NK-92 (cell line): ENCODE measurements around the gene PCDHB7.
"Not testable (repeated sequence)": the region's sequence is repeated elsewhere in the genome, so short reads cannot be mapped to it uniquely, and the experiment has no call there.

Experiments
- DNase-seq: peaks from one replicate; lab custom pipeline; 2025; ENCODE audit not compliant: unreplicated experiment; lab: John Stamatoyannopoulos, UW

Gene PCDHB7

DNA sequence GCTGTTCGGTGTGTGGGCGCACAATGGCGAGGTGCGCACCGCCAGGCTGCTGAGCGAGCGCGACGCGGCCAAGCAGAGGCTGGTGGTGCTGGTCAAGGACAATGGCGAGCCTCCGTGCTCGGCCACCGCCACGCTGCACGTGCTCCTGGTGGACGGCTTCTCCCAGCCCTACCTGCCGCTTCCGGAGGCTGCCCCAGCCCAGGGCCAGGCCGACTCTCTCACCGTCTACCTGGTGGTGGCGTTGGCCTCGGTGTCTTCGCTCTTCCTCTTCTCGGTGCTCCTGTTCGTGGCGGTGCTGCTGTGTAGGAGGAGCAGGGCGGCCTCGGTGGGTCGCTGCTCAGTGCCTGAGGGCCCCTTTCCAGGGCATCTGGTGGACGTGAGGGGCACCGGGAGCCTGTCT, 7.4 kb downstream of the PCDHB7 start:
- not testable (repeated sequence) for DNase-seq

DNA sequence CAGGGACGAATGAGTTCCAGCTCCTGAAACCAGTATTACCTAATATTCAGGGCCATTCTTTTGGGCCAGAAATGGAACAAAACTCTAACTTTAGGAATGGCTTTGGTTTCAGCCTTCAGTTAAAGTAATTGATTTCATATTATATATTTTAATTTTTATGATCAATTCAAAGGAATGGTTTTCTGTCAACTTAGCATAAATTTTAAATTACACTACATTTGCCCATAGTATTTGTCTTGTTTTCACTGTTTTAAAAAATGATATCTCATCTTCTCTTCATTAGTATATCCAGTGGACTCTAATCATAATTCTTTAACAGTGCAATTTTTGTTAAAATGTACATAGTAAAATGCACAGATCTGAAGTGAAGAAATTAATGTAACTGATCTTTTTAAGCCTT, 7.9 kb downstream of the PCDHB7 start:
- no peak for DNase-seq

DNA sequence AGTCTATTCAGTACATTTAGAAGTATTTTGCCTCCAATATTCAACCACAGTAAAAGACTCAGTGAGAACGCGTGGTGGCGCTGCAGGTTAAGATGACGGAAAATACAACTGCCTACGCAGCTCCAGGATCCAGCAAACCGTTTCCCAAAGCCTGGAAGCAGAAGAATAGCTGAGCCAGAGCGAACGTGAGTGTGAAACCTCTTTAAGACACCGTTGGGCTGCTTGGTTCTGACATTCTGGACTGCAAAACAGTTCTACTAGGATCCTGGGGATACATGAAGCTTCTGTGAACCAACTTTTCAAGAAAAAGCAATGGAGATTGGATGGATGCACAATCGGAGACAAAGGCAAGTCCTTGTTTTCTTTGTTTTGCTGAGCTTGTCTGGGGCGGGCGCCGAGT, 9.8 kb downstream of the PCDHB7 start, which contains the start of gene PCDHB16:
TSS of gene PCDHB16 (plus strand) at position 140 of the 400 bp plus-strand sequence. CDS start at position 313, 173 bp downstream.
- DNase-seq: no peak

DNA sequence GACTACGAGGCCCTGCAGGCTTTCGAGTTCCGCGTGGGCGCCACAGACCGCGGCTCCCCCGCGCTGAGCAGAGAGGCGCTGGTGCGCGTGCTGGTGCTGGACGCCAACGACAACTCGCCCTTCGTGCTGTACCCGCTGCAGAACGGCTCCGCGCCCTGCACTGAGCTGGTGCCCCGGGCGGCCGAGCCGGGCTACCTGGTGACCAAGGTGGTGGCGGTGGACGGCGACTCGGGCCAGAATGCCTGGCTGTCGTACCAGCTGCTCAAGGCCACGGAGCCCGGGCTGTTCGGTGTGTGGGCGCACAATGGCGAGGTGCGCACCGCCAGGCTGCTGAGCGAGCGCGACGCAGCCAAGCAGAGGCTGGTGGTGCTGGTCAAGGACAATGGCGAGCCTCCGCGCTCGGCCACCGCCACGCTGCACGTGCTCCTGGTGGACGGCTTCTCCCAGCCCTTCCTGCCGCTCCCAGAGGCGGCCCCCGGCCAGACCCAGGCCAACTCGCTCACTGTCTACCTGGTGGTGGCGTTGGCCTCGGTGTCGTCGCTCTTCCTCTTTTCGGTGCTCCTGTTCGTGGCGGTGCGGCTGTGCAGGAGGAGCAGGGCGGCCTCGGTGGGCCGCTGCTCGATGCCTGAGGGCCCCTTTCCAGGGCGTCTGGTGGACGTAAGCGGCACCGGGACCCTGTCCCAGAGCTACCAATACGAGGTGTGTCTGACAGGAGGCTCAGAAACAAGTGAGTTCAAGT, 11.8 kb downstream of the PCDHB7 start:
- DNase-seq: not testable (repeated sequence)

DNA sequence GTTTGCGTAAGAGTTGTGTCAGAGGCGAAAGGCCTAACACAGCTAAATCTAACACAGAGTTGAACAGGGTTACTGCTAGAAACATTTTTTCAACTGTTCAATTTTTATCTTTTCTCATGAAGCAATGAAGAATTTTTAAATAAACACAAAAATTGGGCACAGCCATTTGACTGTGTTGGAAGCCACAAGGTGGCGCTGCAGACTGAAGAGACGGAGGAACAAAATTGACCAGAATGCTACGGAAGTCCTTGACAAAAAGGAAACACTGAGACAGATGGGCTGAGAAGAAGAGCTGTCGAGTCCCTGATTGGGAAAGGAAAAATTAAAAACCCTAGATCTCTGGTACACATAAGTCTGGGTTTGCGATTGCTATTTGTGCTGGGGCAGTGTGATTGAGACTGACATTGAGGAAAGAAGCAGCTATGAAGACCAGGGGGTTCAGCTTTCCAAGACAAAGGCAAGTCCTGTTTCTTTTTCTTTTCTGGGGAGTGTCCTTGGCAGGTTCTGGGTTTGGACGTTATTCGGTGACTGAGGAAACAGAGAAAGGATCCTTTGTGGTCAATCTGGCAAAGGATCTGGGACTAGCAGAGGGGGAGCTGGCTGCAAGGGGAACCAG, 14.6 kb downstream of the PCDHB7 start, which contains the start of gene PCDHB9:
TSS of gene PCDHB9 (plus strand) at position 265 of the 616 bp plus-strand sequence. CDS start at position 423, 158 bp downstream.
- no peak for DNase-seq

DNA sequence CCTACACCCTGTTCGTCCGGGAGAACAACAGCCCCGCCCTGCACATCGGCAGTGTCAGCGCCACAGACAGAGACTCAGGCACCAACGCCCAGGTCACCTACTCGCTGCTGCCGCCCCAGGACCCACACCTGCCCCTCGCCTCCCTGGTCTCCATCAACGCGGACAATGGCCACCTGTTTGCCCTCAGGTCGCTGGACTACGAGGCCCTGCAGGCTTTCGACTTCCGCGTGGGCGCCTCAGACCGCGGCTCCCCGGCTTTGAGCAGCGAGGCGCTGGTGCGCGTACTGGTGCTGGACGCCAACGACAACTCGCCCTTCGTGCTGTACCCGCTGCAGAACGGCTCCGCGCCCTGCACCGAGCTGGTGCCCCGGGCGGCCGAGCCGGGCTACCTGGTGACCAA, 16.2 kb downstream of the PCDHB7 start:
- DNase-seq: not testable (repeated sequence)

DNA sequence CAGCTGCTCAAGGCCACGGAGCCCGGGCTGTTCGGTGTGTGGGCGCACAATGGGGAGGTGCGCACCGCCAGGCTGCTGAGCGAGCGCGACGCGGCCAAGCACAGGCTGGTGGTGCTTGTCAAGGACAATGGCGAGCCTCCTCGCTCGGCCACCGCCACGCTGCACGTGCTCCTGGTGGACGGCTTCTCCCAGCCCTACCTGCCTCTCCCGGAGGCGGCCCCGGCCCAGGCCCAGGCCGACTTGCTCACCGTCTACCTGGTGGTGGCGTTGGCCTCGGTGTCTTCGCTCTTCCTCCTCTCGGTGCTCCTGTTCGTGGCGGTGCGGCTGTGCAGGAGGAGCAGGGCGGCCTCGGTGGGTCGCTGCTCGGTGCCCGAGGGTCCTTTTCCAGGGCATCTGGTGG, 16.7 kb downstream of the PCDHB7 start:
- DNase-seq: not testable (repeated sequence)

DNA sequence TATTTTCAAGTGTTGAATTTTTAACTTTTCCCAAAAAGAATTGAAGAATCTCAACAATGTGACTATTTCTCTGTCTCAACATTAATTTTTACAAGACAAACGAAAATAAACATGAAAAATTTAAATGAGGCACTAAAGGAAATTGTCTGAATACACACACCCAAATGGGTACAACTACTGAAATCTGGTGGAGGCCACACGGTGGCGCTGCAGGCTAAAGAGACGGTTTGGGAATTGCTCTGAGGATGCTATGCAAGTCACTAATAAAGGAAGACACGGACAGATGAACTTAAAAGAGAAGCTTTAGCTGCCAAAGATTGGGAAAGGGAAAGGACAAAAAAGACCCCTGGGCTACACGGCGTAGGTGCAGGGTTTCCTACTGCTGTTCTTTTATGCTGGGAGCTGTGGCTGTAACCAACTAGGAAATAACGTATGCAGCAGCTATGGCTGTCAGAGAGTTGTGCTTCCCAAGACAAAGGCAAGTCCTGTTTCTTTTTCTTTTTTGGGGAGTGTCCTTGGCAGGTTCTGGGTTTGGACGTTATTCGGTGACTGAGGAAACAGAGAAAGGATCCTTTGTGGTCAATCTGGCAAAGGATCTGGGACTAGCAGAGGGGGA, 19.8 kb downstream of the PCDHB7 start, which contains the start of gene PCDHB10:
TSS of gene PCDHB10 (plus strand) at position 244 of the 616 bp plus-strand sequence. CDS start at position 444, 200 bp downstream.
- no peak for DNase-seq

DNA sequence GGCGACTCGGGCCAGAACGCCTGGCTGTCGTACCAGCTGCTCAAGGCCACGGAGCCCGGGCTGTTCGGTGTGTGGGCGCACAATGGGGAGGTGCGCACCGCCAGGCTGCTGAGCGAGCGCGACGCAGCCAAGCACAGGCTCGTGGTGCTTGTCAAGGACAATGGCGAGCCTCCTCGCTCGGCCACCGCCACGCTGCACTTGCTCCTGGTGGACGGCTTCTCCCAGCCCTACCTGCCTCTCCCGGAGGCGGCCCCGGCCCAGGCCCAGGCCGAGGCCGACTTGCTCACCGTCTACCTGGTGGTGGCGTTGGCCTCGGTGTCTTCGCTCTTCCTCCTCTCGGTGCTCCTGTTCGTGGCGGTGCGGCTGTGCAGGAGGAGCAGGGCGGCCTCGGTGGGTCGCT, 21.9 kb downstream of the PCDHB7 start:
- DNase-seq: not testable (repeated sequence)

DNA sequence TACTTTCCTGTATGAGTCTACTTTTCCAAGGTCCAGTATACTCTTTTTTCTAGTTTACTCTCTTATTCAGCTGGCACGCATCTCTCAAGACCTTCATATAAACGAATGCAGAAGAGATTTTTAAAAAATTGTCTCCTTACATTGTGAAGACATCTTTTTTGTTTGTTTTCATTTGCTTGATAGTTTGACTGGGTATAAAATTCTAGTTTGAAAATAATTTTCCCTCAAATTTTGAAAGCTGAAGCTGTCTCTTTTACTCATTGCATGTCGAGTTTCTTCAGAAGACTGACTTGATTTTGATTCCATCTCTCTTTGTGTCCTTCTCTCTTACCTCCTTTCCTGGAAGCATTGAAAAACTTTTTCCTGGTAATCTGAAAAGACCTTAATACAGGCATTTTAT, 23.9 kb downstream of the PCDHB7 start:
- no peak for DNase-seq

DNA sequence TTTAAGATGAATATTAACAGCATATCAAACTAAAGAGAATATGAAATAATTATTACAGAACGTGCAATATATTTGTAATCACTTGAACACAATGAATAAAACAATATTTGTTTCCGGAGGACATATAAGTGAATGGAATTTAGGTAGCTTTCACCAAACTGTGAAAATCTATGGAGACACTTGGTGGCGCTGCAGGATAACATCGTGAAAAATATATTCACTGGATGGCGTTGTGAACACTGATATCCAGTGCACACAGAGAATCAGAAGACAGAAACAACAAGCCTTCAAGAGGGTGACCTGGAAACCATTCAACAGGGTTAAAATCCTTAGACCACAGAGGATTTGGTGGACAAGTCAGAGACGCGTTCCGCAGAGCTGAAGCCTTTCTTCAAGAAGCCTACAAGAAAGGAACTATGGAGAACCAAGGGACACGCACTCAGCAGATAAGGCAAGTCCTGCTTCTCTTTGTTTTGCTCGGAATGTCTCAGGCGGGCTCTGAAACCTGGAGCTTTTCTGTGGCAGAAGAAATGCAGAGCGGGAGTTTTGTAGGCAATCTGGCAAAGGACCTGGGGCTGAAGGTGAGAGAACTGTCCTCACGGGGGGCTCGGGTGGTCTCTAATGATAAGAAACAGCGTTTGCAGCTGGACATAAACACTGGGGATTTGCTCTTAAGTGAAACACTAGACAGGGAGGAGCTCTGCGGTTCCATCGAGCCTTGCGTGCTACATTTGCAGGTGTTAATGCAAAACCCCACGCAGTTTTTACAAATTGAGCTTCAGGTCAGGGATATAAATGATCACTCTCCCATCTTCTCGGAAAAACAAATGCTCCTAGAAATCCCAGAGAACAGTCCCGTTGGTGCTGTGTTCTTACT, 27.2 kb downstream of the PCDHB7 start, which contains the start of gene PCDHB11:
TSS of gene PCDHB11 (plus strand) at position 269 of the 877 bp plus-strand sequence. CDS start at position 417, 148 bp downstream.
- DNase-seq: no peak

DNA sequence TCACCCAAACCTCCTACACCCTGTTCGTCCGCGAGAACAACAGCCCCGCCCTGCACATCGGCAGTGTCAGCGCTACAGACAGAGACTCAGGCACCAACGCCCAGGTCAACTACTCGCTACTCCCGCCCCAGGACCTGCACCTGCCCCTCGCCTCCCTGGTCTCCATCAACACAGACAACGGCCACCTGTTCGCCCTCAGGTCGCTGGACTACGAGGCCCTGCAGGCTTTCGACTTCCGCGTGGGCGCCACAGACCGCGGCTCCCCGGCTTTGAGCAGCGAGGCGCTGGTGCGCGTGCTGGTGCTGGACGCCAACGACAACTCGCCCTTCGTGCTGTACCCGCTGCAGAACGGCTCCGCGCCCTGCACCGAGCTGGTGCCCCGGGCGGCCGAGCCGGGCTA, 28.7 kb downstream of the PCDHB7 start:
- DNase-seq: not testable (repeated sequence)

DNA sequence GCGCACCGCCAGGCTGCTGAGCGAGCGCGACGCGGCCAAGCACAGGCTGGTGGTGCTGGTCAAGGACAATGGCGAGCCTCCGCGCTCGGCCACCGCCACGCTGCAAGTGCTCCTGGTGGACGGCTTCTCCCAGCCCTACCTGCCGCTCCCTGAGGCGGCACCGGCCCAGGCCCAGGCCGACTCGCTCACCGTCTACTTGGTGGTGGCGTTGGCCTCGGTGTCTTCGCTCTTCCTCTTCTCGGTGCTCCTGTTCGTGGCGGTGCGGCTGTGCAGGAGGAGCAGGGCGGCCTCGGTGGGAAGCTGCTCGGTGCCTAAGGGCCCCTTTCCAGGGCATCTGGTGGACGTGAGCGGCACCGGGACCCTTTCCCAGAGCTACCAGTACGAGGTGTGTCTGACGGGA, 29.2 kb downstream of the PCDHB7 start:
- not testable (repeated sequence) for DNase-seq

DNA sequence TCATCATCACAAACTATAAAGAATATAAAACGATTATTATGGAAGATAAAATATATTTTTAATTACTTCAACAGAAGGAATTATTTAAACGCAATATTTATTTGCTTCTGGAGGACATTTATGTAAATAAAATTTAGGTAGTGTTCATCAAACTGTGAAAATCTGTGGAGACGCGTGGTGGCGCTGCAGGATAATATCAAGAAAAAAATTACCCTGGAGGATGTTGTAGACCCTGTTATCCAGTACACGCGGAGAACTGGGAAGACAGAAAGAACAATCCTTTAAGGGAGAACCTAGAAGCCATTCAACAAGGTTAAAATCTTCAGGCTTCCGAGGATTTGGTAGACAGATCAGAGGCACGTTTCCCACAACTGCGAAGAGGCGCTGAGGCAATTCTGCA, 36.0 kb downstream of the PCDHB7 start, which contains the start of gene PCDHB12:
TSS of gene PCDHB12 (plus strand) at position 242 of the 400 bp plus-strand sequence. CDS start 189 bp downstream, outside the sequence.
- DNase-seq: no peak

DNA sequence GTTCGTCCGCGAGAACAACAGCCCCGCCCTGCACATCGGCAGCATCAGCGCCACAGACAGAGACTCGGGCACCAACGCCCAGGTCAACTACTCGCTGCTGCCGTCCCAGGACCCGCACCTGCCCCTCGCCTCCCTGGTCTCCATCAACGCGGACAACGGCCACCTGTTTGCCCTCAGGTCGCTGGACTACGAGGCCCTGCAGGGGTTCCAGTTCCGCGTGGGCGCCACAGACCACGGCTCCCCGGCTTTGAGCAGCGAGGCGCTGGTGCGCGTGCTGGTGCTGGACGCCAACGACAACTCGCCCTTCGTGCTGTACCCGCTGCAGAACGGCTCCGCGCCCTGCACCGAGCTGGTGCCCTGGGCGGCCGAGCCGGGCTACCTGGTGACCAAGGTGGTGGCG, 37.8 kb downstream of the PCDHB7 start:
- not testable (repeated sequence) for DNase-seq

DNA sequence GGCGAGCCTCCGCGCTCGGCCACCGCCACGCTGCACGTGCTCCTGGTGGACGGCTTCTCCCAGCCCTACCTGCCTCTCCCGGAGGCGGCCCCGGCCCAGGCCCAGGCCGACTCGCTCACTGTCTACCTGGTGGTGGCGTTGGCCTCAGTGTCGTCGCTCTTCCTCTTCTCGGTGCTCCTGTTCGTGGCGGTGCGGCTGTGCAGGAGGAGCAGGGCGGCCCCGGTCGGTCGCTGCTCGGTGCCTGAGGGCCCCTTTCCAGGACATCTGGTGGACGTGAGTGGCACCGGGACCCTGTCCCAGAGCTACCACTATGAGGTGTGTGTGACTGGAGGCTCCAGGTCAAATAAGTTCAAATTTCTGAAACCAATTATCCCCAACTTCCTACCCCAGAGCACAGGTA, 38.4 kb downstream of the PCDHB7 start:
- DNase-seq: not testable (repeated sequence)

DNA sequence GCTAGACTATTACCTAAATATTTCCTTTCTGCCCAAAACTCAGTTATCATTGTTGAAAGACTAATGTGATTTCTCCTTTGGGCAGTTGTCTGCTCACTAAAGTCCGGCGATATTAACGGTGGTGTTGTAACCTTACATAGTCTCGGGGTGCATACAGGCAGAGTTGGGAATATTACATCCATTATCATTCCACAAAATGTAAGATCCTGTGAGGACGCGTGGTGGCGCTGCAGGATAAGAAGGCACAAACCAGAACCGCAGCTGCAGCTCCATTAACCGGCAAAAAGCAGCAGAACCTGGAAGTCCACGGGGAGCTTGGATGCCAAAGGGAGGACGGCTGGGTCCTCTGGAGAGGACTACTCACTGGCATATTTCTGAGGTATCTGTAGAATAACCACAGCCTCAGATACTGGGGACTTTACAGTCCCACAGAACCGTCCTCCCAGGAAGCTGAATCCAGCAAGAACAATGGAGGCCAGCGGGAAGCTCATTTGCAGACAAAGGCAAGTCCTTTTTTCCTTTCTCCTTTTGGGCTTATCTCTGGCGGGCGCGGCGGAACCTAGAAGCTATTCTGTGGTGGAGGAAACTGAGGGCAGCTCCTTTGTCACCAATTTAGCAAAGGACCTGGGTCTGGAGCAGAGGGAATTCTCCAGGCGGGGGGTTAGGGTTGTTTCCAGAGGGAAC, 41.4 kb downstream of the PCDHB7 start, which contains the start of gene PCDHB13:
TSS of gene PCDHB13 (plus strand) at position 264 of the 684 bp plus-strand sequence. CDS start at position 469, 205 bp downstream.
- not testable (repeated sequence) for DNase-seq

DNA sequence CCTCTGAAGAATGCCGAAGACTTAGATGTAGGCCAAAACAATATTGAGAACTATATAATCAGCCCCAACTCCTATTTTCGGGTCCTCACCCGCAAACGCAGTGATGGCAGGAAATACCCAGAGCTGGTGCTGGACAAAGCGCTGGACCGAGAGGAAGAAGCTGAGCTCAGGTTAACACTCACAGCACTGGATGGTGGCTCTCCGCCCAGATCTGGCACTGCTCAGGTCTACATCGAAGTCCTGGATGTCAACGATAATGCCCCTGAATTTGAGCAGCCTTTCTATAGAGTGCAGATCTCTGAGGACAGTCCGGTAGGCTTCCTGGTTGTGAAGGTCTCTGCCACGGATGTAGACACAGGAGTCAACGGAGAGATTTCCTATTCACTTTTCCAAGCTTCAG, 42.1 kb downstream of the PCDHB7 start:
- DNase-seq: not testable (repeated sequence)

DNA sequence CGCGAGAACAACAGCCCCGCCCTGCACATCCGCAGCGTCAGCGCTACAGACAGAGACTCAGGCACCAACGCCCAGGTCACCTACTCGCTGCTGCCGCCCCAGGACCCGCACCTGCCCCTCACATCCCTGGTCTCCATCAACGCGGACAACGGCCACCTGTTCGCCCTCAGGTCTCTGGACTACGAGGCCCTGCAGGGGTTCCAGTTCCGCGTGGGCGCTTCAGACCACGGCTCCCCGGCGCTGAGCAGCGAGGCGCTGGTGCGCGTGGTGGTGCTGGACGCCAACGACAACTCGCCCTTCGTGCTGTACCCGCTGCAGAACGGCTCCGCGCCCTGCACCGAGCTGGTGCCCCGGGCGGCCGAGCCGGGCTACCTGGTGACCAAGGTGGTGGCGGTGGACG, 43.1 kb downstream of the PCDHB7 start:
- DNase-seq: not testable (repeated sequence)

DNA sequence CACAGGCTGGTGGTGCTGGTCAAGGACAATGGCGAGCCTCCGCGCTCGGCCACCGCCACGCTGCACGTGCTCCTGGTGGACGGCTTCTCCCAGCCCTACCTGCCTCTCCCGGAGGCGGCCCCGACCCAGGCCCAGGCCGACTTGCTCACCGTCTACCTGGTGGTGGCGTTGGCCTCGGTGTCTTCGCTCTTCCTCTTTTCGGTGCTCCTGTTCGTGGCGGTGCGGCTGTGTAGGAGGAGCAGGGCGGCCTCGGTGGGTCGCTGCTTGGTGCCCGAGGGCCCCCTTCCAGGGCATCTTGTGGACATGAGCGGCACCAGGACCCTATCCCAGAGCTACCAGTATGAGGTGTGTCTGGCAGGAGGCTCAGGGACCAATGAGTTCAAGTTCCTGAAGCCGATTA, 43.6 kb downstream of the PCDHB7 start:
- DNase-seq: not testable (repeated sequence)
